GM21619 (cell line): ENCODE results near the gene FCN2.

Experiments used
- ATAC-seq: cut with Tn5 transposase; IDR thresholded peaks from one replicate; pipeline ENCODE4 v1.9.1; 2021; ENCODE audit not compliant: unreplicated experiment

The FCN2 gene

DNA sequence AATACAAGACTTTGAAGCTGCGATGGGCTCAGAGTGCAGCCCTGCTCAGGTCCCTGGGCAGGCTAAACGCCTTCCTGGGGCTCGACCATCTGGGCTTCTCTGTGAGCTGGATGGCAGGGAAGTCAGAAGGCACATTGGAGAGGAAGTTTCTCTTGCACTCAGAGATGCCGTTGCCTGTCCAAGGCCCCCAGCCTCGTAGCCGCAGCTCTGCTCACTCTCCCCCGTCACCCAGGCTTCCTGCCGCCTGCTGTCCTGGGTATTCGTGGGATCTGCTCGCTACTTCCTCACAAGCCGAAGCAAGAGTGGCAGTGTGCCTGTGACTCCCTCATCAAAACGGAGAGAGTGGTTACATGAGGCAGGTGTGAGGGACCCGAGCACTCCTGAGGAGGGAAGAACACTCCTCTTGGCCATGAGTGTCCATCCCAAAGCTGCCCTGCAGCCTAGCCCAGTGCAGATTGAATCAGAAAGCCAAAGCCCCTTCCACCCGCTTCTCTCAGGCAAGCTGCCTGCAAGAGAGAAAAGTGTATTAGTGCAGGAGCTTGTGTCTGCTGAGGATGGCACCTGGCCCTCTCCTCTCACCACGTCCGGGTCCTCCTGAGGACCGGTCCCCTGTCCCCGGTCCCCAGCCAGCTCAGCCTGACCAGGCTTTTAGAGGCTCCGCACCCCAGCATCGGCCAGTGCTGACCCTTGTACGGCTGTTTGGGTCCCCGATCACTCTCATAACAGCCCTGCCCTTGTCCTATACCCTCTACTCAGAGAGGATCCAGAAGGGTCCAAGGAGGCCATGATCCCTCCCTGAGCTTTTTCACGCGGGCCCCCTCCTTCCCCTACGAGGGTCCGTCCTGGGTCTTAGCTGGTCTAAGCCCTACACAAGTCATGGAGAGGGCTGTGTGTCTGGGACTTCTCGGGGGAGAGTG, 7.3 kb downstream of the FCN2 start:
- no peak for ATAC-seq

GRCh38 chr9:134888603-134889190, 8.1 kb downstream of the FCN2 start:
- no peak for ATAC-seq

GRCh38 chr9:134889386-134890154, 9.0 kb downstream of the FCN2 start:
- ATAC-seq, result no peak

DNA sequence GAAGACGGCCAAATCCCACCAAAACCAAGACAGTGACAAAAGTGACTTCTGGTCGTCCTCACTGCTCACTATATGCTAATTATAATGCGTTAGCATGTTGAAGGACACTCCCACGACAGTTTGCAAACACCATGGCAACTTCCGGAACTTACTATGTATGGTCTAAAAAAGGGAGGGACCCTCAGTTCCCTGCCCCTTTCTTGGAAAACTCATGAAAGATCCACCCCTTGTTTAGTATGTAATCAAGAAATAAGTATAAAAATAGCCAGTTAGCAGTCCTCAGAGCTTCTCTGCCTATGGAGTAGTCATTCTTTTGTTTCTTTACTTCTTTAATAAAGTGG, 9.5 kb downstream of the FCN2 start:
- ATAC-seq, result no peak

GRCh38 chr9:134891053-134891452, 10.4 kb downstream of the FCN2 start:
- ATAC-seq, result no peak

GRCh38 chr9:134891713-134892112, 11.1 kb downstream of the FCN2 start:
- no peak for ATAC-seq

GRCh38 chr9:134892221-134892620, 11.6 kb downstream of the FCN2 start:
- no peak for ATAC-seq

- no peak for ATAC-seq
These were observed 12.3 kb downstream of the FCN2 start for GRCh38 chr9:134892820-134893420.

DNA sequence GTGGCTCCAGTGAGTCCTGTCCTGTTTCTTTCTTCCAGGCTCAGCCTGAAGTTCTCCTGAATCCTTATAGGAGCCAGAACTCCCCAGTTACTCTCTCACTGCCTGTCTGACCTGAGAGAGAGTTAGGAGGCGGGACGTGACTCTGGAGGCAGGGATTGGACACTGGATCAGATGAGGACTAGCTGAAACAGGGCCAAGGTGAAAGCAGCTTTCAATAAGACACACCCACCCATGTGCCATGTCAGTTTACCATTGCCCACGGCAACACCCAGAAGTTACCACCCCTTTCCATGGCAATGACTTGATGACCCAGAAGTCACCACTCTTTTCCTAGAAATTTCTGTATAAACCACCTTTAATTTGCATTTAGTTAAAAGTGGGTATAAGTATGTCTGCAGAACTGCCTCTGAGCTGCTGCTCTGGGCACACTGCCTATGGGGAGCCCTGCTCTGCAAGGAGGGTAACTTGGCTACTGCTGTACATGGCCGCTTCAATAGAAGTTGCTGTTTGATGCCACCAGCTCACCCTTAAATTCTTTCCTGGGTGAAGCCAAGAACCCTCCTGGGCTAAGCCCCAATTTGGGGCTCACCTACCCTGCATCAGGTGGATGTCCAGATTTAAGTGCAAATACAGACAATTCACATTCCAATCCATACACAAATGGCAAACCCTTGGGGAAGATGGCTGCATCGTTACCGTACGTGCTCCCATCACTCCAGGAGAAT, 13.7 kb downstream of the FCN2 start:
- no peak for ATAC-seq

- ATAC-seq, result no peak
These were observed 14.5 kb downstream of the FCN2 start for GRCh38 chr9:134895097-134895496.

- no peak for ATAC-seq
These were observed 14.9 kb downstream of the FCN2 start for GRCh38 chr9:134895567-134895907.

GRCh38 chr9:134895908-134896833, 15.6 kb downstream of the FCN2 start:
- ATAC-seq, result no peak

DNA sequence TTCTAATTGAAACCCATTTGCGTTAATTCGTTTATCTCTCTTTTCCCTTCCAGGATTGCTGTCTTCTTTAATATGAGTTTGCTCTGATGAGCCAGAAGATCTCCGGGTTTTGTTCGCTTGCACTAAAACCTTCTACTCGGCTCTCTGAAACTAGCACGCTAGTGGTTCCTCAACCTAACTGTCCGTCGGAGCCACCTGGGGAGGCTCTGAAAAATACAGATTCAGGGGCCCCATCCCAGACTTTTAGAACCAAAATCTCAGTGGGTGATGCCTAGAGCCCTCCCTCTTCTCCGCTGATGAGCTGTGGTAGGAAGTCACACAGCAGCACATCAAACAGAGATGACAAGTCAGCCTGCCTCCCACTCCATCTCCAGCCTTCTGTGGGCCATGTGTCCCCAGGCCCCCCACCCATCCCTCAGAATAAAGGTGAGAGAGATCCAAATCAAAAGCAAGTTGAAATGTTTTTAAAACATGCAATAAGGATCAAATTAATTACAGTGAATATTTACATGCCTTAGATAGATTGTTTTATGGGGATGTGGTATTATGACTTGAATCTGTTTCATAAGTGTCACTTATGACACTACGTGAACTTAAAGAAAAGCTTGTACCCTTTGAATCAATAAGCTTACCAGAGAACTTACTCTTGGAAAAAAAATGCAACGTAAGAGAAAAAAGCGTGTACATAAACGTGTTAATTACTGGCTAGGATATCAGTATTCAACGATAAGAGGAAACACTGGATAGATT, 16.4 kb downstream of the FCN2 start:
- no peak for ATAC-seq

GRCh38 chr9:134897584-134898170, 17.1 kb downstream of the FCN2 start:
- ATAC-seq, result no peak

GRCh38 chr9:134898319-134898718, 17.7 kb downstream of the FCN2 start:
- ATAC-seq, result no peak

- ATAC-seq, result no peak
These were observed 18.6 kb downstream of the FCN2 start for GRCh38 chr9:134899168-134899567.

DNA sequence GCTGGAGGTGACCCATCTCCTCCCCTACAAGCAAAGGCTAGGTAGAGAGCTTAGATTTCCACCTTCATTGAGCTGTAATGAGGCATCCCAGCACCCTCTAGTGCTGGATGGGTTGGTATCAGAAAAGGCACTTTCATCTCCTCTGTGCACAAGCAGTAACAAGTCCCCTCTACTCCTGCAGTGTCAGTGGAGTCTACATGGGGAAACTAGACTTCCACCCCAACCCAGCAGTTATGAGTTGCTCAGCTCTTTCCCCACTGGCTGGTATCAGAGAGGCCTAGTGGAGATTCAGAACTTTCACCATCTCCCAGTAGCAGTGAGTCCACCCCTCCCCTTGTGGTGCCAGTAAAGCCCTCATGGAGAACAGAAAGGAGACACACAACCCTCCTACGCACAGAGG, 19.2 kb downstream of the FCN2 start:
- no peak for ATAC-seq

DNA sequence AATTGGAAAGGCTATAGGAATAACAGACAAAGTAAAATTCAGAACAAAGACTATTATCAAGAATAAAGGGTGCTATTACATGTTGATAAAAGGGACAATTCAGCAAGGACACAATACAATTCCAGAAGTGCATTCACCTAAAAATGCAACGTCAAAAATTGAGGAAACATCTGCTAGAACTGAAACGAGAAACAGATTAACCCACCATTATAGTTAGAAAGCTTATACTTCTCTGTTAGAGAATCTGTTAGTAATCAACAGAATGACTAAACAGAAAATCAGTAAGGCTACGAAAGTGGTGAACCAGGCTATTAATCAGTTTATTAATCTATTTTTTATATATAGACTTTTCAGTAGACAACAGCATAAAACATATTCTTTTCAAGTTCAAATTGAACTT, 22.3 kb downstream of the FCN2 start:
- no peak for ATAC-seq
